Measurements from ENCODE around the gene SFXN5. TPM values are rescaled to one million over a fixed set of nuclear protein-coding genes. Genes with fewer than 3 reads are reported as not detected.

The SFXN5 gene
- total RNA-seq, 2 experiments from 2014 or later: 17.9 to 18.1 TPM

DNA sequence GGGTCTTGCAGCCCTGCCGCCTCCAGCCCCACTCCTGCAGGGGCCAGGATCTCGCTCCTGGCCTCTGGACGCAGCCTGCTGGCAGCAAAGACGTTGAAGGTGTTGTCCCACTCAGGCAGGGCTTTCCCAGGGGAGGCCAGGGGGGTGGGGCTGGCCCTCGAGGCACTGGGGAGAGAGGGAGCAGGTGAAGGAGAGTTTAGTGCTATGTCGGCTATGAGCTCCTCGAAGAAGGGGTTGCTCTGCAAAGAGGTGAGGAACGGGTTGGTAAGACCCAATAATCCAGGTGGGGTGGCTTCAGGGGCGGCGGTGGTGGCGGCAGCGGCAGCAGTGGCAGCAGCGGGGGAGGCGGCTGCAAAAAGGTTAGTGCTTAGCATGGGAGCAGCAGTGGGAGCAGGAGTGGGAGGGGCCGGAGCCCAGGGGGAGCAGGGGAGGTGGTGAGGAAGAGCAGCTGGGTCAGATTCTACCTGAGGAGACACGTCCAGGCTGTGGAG, 9.7 kb upstream of the SFXN5 start:
- ChIA-PET CTCF (interaction anchor here (1.2 to 9.9 kb wide), 2 partner anchors 82 to 95 kb away, joined by 4 to 56 read pairs; no protein-coding TSS in a partner anchor), POLR2A (no interaction called here)

DNA sequence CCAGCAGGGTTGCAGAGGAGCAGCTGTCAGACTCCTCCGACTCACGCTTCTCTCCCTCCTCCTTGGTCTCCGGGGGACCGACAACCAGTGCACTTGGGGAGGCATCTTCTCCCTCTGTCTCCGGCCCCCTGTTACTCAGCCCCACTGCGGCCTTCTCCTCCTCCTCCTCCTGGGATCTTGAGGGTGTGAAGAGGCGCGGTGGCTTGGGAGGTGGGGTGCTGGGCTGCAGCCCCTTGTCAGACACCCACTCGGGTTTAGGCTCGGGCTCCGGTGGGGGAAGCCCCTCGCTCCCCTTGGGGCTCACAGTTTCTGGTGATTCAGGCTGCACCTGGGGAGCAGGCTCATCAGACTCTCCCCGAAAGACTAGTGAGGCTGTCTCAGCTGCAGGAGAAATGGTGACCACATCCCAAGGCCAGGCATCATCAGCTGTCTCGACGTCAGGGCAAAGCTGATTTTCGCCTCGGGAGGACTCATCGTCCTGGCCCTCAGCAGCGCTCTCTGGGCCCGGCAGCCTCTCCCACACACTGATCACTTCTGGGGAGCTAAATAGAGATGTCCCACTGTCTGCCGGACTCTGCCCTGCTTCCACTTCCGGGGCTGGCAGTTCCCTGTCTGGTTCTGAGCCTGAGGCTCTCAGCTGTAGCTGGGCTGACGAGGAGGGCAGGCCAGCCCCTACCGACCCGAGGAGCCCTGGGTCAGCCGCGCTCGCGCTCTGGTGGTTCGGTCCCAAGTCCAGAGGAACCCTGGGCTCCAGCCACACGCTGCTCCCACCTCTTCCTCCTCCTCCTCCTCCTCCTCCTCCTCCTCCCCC, 9.0 kb upstream of the SFXN5 start:
- ChIA-PET CTCF (interaction anchor here (1.2 to 9.9 kb wide), 2 partner anchors 83 to 96 kb away, joined by 4 to 56 read pairs; no protein-coding TSS in a partner anchor), POLR2A (no interaction called here)

DNA sequence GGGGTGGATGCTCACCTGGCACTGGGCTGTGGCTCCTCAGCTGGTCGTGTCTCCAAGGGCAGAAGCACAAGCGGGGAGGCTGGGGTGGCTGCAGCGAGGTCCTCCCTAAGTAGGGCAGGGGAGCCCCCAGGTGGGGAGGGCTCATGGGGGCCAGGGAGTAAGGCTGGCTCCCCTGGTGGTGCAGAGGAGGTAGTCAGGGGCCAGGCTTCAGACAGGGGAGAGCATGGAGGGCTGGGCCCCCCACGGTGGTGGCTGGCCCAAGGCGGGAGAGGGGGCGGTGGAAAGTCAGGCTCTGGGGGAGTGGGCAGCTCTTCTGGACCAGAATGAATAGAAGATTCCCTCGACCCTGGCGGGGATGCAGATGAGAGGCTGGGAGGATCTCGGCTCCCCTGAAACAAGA, 8.1 kb upstream of the SFXN5 start:
- POLR2A ChIA-PET: no interaction called here
- CTCF ChIA-PET: interaction anchor here (0.7 to 9.9 kb wide), 3 partner anchors 94 to 133 kb away, joined by 3 to 56 read pairs (median 3); no protein-coding TSS in a partner anchor

DNA sequence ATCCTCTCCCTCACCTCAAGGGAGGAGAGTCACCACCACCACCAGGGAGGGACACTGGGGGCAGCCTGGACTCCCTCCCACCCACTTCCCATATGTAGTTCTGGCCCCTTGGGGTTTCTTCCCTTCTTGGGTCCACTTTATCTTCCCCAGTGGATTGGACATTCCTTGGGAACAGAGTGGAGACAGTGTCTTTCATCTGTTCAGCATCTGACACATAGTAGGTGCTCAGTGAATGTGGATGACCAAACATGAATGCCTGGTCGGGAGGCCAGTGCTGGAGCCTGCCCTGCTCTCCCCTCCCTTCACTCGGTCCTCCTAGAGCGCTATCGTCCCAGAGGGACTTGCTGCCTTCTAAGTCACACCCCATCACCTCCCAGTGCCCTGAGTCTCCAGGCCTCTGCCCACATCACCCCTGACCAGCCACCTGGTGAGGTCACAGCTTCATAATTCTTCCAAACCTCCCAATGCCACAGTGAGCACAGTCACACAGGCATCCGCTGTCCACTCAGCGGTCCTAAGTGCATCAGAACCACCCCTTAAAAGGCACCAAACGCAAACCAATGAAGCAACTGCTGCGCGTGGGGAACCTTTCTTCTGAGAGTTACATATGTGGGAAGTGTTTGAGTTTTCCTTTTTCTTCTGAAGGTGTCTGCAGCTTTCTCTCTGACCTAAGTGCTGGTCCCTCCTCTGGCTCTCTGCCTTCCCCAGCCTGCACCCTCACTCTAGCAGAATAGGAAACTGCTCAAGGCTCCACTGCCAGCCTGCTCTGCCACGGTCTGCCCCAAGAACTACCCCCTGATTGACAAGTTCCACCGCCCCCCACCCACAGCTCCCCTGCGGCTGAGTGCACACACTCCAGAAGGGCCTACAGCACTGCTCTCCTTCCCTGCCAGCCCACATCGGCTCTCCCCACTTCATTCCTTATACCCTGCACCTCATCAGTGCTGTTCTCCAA, 7.2 kb upstream of the SFXN5 start:
- POLR2A ChIA-PET: no interaction called here
- CTCF ChIA-PET: interaction anchor here (0.7 to 9.9 kb wide), 3 partner anchors 94 to 134 kb away, joined by 3 to 56 read pairs (median 3); no protein-coding TSS in a partner anchor

DNA sequence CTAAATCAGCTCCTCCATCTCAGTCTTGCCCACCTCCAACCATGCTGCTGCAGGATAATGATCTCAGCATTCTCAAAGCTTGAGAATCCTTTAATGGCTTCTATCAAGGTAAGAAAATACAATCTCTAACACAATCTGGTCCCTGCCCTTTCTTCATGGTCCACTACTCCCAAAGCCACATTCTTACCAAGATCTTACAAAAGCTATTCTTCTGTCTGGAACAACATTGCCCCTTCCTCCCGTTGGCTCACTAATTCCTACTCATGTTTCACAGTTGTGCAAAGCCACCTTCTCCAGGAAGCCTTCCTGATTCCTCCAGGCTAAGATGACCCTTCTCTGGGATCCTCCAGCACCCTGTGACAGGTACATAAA, 5.9 kb upstream of the SFXN5 start:
- ChIA-PET POLR2A (no interaction called here), CTCF (no interaction called here)

DNA sequence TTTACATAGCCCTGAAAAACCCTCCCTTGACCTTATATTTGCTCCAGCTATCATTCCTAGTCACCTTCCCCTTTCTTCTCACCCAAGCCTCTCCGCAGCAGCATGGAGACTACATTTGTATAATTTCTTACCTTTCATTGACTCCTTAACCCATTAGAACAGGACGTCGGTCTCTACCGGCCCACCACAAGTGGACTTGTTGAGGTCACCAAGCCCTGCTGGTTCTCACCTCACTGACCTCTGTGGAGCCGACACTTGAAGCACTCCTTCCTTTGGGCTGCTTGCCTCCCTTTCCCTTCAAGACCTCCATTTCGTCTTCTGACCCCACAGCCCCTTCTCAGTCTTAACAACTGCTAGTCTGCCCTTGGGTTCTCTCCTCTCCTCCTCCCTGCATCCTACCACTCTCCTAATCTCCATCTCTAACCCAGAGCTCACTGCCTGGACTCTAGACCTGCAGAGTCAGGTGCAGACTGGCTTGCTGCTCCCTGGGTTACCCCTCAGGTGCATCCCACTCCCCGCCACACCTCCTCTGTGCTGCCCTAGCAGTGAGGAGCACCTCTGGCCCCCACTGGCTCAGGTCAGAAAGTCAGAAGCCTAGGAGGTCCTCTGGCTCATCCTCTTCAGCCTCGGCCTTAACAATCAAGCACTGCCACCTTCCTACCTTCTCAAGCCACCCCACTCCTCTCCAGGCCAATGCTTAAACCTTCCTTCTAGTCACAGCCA, 5.3 kb upstream of the SFXN5 start:
- CTCF ChIA-PET: no interaction called here
- POLR2A ChIA-PET: no interaction called here

DNA sequence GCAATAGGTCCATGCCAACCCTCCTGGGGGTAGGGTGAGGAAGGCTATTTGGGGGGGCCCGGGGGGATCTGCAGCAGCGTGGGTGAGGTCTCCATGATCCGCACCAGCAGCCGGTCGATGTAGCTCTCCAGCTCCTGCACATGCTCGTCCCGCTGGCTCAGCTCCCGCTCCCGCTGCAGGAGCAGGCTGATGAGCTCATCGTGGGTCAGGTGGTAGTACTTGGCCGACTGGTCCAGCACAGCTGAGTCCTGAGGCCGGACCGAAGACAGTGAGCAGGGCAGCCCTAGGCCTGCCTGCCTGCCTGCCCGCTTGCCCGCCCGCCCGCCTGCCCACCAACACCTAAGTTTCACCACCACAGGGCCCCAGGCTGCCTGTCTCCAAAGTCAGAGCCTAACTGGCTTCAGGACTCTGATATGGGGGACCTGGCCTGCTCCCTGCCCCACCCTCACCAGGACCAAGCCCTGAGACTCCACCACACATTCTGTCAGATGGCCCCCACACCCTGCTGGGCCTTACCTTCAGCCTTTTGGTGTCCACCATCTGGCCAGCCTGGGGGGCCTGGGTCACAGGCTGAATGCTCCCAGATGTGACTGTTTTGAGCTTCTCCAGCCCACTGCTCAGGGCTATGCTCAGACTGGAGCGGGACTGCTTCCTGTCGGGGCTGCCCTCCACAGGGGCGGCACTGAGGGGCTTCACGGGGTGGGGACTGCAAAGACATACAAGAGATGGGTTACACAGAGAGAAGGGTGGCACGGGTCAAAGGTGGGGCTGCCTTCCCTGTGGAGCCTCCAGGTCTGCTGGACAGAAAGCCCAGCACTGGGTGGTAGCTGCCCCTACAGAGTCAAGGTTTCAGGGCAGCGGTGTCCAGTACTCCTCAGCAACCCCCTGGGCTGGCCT, 4.2 kb upstream of the SFXN5 start:
- ChIA-PET POLR2A (no interaction called here), CTCF (interaction anchor here (3.5 kb wide), 1 partner anchor 102 kb away, joined by 11 read pairs; no protein-coding TSS in a partner anchor)

DNA sequence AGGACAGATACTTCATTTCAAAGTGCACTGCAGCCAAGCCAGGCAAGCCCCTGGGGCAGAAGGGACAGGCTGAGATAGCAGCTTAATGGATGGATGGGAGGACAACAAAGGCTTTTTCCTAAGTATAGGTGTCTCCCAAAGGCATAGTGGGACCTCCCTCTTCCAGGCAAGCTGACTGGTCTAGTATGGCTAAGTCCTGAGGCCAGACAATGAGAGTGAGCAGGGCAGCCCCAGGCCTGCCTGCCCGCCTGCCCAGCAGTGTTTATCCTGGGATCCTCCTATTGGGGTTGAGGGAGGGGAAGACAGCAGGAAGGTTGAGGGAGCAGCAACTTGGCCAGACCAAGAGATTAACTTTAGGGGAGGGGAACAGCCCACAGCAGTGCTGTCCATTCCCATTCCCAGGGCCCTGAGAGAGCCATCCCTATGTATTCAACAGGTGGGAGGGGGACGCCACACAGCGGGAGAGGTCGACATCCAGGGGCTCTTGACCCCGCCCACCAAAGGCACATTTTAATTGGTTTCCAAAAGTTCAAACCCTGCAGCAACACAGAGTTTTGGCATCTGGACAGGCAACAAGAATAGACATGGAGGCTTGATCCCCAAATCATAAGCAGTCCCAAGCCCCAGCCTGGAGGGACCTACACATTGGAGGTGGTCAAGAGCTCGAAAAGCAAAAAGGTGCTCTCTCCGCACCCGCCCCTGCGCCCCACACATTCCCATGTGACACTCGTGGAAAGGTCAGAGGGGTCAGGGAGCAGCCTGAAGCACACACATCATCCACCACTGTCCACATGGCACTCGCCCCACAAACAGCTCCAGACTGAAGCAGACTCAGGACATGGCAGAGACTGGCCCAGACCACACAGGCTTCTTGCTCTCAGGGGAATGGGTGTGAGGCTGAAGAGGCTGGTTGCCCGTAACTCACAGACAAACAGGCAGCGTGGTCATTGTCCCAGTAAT, 2.9 kb upstream of the SFXN5 start:
- ChIA-PET CTCF (interaction anchor here (0.6 to 3.5 kb wide), 2 partner anchors 82 to 103 kb away, joined by 3 to 11 read pairs; no protein-coding TSS in a partner anchor), POLR2A (no interaction called here)

DNA sequence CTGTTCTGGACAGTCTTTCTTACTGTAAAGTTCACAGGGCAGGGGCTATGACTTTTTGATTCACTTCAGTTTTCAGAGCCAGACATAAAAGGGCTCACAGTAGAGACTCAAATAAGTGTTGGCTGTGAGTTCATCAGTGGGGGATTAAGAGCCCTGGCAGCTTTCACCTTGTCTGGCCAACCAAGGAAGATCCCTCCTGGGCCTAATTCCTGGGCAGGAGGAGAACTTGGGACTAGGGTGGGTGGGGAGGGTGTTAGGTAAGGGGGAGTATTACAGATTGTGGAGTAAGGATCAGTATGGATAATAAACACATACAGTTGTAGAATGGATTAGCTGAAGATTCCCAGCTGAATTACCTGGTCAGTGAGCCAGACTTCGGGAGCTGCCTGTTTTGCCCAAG, 904 bp upstream of the SFXN5 start:
- CTCF ChIA-PET: interaction anchor here (0.9 to 3.5 kb wide), 2 partner anchors 105 to 140 kb away, joined by 4 to 11 read pairs; no protein-coding TSS in a partner anchor

DNA sequence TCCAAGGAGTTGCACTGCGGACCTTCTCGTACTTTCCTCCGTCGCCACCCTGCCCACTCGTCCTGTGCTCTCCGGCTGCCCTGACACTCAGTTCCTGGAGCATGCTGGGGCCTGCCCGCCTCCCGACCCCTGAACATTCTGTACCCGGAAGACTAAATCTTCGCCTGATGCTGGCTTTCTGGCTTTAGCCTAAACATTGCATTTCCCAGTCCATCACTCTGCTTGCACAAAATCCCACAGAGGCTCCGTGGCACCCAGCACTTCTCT, 550 bp upstream of the SFXN5 start:
- CTCF ChIA-PET: interaction anchor here (1.2 to 1.5 kb wide), 2 partner anchors 105 to 141 kb away, joined by 3 to 7 read pairs; no protein-coding TSS in a partner anchor
- POLR2A ChIA-PET: interaction anchor here (2.0 kb wide), 1 partner anchor 105 kb away, joined by 5 read pairs; no protein-coding TSS in a partner anchor

More for the DNA sequence above, 904 bp upstream of the SFXN5 start:
- POLR2A ChIA-PET: no interaction called here

DNA sequence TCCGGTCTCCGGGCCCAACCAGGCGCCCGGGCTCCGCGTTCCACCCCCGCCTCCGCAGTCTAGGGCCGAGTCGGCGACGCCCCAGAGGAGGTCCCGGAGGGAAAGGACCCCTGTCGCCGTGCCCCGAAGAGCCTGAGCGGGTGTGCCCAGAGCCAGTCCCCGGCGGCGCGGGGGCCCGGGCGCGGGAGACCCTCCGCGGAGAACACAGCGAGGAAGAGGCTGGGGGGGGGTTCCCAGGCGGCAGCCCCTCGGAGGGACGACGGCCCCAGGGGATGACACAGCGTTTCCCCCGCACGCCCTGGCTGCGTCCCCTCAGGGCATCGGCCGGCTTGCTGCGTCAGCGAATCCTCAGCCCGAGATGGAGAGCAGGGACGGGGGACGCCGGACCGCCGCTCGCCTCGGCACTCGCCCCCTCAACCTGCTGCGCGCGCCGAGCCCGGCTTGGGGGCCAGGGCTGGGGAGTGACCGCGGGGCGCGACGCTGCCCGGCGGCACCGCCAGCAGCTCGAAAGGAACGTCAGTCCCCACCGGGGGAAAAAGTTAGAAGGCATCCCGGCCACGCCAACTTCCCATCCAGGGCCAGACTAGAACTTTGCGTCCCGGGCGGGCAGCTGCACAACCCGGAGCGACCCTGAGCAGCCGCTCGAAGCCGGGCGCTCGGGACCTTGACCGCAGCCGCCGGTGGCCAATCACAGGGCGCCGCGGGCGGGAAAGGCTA, 711 bp downstream of the SFXN5 start:
- ChIA-PET POLR2A (interaction anchor here (1.2 to 2.0 kb wide), 2 partner anchors 106 to 162 kb away, joined by 3 to 5 read pairs; partner anchors contain the start of gene PRADC1), CTCF (interaction anchor here (1.2 to 1.5 kb wide), 2 partner anchors 106 to 142 kb away, joined by 3 to 7 read pairs; no protein-coding TSS in a partner anchor)

DNA sequence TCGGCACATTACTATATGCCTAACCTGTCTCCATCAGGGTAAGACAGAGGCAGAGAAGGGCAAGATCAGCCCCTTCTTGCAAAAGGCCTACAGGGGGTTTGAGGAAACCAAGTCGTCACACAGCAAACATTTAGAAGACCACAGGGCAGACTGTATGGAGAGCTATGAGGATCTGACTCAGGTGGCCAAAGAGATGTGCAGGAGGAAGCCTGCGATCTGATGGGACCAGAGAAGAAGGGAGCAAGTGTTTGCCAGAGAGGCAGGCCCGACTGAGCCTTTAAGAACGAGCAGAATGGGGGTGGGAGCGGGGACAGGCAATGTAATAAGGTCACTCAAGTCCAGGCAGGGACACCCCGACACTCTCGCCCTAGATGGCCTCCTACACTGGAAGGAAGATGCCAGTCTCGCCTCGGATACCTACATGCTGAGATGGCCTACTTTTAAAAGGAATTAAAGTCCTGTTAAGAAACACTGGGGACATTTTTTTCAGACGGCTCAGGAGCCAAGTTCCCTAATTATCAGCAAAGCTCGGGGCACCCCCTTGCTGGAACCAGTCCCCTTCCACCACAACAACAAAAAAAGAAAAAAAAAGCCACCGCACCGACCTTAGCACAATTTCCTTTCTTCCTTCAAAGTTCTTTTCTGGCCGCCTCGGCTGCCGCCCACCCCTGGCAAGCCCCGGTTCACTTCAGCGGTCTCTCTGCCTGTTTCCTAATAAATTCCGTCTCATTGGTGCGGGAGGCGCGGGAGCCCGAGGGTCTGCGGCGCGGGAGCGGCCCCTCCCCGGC, 1.5 kb downstream of the SFXN5 start:
- CTCF ChIA-PET: interaction anchor here (1.5 kb wide), 1 partner anchor 107 kb away, joined by 5 read pairs; no protein-coding TSS in a partner anchor
- POLR2A ChIA-PET: interaction anchor here (2.0 kb wide), 1 partner anchor 107 kb away, joined by 5 read pairs; no protein-coding TSS in a partner anchor

DNA sequence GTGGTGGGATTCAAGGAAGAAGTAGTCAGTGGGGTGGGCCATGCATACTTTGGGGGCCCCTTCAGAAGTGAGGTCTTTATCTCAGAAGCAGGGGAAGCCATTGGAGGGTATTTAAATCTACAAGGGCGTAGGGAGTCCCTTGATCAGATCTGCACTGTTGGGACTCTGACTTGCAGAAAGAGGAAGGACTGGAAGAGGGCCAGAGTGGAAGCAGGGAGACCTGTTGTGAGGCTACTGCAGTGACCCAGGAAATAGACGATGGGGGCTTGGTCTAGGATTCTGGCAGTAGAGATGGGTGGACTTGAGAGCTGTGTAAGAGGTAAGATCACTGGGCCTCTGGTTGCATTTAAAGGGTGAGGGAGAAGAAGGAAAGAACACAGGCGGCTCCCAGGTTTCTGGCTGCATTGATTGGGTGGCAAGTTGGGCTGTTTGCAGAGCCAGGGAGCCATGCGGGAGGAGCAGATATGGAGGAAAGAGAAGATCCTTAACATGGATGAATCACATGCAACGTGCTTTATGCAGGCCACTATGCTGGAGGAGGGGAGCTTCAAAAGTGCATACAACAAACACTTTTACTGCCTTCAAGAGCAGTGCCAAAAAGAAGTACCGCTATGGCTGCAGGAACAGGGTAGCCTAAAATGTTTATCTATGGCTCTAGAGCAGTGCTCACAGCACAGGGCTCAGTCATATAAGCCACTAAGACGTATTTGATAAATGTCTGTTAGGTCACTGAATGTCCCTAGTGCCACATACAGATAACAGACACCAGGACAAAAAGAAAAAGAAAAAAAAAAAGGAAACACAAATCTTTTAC, 2.3 kb downstream of the SFXN5 start:
- CTCF ChIA-PET: interaction anchor here (1.5 kb wide), 1 partner anchor 108 kb away, joined by 5 read pairs; no protein-coding TSS in a partner anchor
- POLR2A ChIA-PET: no interaction called here

DNA sequence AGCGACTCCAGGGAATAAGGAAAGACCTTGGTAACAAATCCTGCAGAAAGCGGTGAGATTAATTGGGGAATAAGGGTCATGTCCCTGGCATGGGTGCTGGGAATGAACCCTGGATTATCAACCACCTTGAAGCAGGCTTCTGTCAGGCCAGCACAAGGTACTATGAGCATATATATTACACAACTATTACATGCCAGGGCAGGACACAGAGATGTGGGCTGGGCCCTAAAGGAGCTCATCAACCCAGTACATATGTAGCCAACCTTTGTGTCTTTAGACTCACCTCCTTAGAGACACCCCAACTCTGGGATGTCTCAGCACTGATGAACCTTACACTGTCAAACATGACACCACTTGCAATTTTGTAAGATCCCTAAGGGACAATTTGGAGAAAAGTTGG, 3.4 kb downstream of the SFXN5 start:
- POLR2A ChIA-PET: no interaction called here
- CTCF ChIA-PET: no interaction called here

DNA sequence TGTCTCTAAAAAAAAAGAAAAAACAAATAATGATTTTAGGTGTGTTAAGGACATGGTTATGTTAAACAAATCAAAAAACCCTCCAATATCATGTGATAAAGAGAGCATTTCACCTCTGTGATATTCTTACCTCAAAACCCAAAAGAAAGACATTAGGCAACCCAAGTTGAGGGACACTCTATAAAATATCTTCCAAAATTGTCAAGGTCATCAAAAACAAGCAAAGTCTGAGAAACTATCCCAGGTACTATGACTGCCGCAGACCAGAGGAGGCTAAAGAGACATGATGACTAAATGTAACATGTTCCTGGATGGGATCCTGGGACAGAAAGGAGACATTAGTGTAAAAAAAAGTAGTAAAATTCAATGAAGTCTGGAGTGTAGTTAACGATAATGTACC, 4.5 kb downstream of the SFXN5 start:
- ChIA-PET POLR2A (no interaction called here), CTCF (no interaction called here)

All from activated CD8-positive, alpha-beta memory T cell treated with anti-CD3 and anti-CD28 coated beads for 36 hours (primary cell).